Activated CD8-positive, alpha-beta T cell treated with anti-CD3 and anti-CD28 coated beads for 36 hours (primary cell): ENCODE data around the gene SEC31B. TPM values are rescaled to one million over a fixed set of nuclear protein-coding genes. Genes with fewer than 3 reads are reported as not detected.
A peak's percentile ranks its signal among the peaks of the same experiment; 100 is the strongest.

ENCODE experiments used
- ATAC-seq: fragments of 200-7000 bp; cut with Tn5 transposase; one replicate; pipeline ENCODE4 v1.10.0; 2021; ENCODE audit warnings: mild to moderate bottlenecking, moderate library complexity
- CTCF ChIA-PET: fragments of 350-600 bp; sonication (Branson Sonifier 250); formaldehyde crosslinking; loops from one replicate; lab custom pipeline; 2021; ENCODE audit warnings: antibody characterized with exemption; lab: Charles Lee
- POLR2A ChIA-PET: fragments of 350-600 bp; sonication (Branson Sonifier 250); formaldehyde crosslinking; loops from one replicate; lab custom pipeline; 2021; ENCODE audit warnings: antibody characterized with exemption; lab: Charles Lee
- DNase-seq: peaks from one replicate; pipeline ENCODE4 v3.0.0-alpha.2; 2020
- H3K27ac Mint-ChIP-seq: one replicate; pipeline ENCODE4 v1.8.0; 2021; ENCODE audit warnings: mild to moderate bottlenecking, mixed read lengths
- H3K27me3 Mint-ChIP-seq: one replicate; pipeline ENCODE4 v1.8.0; 2021; ENCODE audit warnings: mixed read lengths
- H3K36me3 Mint-ChIP-seq: one replicate; pipeline ENCODE4 v1.8.0; 2021; ENCODE audit warnings: low read depth, mixed read lengths
- H3K4me1 Mint-ChIP-seq: one replicate; pipeline ENCODE4 v1.8.0; 2021; ENCODE audit warnings: low read depth, mixed read lengths
- H3K4me3 Mint-ChIP-seq: one replicate; pipeline ENCODE4 v1.8.0; 2021; ENCODE audit warnings: mild to moderate bottlenecking, moderate library complexity, mixed read lengths
- H3K9me3 Mint-ChIP-seq: one replicate; pipeline ENCODE4 v1.8.0; 2021; ENCODE audit warnings: mixed read lengths
- intact Hi-C: fragments of 100-400 bp; cut with micrococcal nuclease; formaldehyde crosslinking; loops from one replicate; pipeline ENCODE4 v1.10.0; 2022
- total RNA-seq, 2 experiments: library from RNA; stranded (reverse); gene quantifications; one replicate each; pipeline ENCODE4 v1.2.3, GENCODE V29; 2021
- TF ChIP-seq, protein P1 (sequence below): fragments of 200-600 bp; IDR thresholded peaks from one replicate; pipeline ENCODE4 v1.8.0; 2022; ENCODE audit warnings: antibody characterized with exemption, mild to moderate bottlenecking

The SEC31B gene
- total RNA-seq, 2 experiments from 2014 or later = 34.2 to 40.6 TPM

DNA sequence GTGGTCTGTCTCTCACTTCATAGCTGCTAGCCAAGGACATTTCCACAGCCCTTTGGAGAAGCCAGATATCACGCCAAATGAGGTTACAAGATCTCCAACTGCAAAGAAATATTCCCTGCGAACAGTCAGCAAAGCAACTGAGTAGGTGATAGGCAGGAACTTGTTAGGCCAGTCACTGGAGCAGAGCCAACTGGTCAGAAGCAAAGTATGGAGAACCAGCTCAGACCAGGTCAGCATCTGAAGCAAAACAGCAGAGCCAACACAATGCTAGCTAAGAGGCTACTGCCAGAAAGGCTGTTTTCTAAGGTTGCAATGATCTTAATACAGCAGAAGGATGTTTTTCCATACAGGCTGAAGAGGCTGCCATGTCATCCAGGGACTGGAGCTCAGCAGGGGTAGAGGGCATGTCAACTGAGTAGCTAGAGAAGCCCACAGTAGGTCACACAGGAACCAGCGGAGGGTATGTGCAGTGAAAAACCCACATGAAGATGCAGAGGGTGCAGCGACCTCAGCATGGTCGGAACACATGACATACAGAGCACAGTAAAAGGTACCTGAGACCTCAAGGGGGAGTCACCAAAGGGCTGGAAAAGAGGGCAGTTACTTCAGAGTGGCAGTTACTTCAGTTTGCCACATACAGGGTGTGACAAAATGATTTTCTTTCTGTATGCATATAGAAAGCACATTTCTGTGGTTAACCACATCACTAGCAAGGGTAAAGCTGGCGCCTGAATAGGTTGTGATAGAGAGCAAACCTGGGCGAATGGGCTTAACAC lies 8.9 kb downstream of the SEC31B start:
- Mint-ChIP-seq H3K36me3 (peaks cover 48% of the 10 kb centered on the region), H3K27me3 (no peaks in the 10 kb centered on the region), H3K4me1 (peaks cover 72% of the 10 kb centered on the region), H3K27ac (peak overlapping the region; percentile 95), H3K9me3 (no peaks in the 10 kb centered on the region), H3K4me3 (peak overlapping the region; percentile 25)
- POLR2A ChIA-PET = interaction anchor here (0.8 to 7.0 kb wide), 11 partner anchors 10 to 164 kb away, joined by 3 to 50 read pairs (median 10); partner anchors contain the start of gene SCD
- CTCF ChIA-PET = interaction anchor here (0.6 to 11.4 kb wide), 15 partner anchors 8 to 665 kb away, joined by 3 to 185 read pairs (median 36); partner anchors contain the start of genes HIF1AN, SCD and SEC31B
- intact Hi-C loops = no loop called here
- DNase-seq = peak; percentile 93
- TF ChIP-seq, protein P1, sequence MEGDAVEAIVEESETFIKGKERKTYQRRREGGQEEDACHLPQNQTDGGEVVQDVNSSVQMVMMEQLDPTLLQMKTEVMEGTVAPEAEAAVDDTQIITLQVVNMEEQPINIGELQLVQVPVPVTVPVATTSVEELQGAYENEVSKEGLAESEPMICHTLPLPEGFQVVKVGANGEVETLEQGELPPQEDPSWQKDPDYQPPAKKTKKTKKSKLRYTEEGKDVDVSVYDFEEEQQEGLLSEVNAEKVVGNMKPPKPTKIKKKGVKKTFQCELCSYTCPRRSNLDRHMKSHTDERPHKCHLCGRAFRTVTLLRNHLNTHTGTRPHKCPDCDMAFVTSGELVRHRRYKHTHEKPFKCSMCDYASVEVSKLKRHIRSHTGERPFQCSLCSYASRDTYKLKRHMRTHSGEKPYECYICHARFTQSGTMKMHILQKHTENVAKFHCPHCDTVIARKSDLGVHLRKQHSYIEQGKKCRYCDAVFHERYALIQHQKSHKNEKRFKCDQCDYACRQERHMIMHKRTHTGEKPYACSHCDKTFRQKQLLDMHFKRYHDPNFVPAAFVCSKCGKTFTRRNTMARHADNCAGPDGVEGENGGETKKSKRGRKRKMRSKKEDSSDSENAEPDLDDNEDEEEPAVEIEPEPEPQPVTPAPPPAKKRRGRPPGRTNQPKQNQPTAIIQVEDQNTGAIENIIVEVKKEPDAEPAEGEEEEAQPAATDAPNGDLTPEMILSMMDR = no peak
- ATAC-seq = peak; percentile 76

DNA sequence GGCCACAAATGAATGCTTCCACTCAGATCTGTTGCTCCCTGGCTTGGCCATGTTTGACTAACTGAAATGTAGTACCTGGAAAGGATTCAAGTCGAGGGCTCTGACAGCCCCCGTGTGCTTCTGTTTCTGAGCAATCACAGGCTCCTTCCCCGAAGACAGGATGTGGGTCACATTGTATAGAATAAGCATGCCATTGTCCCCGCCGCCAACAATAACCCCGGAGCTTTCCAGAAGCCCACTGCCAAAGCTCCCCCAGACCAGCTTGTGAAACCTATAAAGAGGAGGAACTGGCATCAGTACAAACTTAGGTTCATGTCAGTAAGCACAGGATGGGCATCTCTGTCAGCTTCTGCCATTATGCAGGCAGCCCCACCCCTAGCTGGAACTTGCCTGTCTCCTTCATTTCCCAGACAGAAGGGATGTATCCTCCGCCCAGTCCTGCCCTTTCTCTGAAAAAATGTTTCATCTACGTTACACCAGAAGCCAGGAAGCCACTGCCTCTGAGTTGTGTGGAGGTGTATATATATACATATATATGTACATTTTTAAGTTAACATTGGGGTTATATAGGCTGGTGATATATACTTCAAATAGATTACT lies 10.3 kb downstream of the SEC31B start:
- Mint-ChIP-seq H3K36me3 (peaks cover 53% of the 10 kb centered on the region), H3K4me3 (peak overlapping the region; percentile 59), H3K4me1 (peaks cover 72% of the 10 kb centered on the region), H3K27ac (peak overlapping the region; percentile 95), H3K9me3 (no peaks in the 10 kb centered on the region), H3K27me3 (no peaks in the 10 kb centered on the region)
- ChIA-PET CTCF (interaction anchor here (0.6 to 11.4 kb wide), 25 partner anchors 10 to 275 kb away, joined by 3 to 185 read pairs (median 5); partner anchors contain the start of genes HIF1AN, SCD and SEC31B), POLR2A (interaction anchor here (0.7 to 7.0 kb wide), 10 partner anchors 9 to 323 kb away, joined by 3 to 50 read pairs (median 3); partner anchors contain the start of genes ERLIN1, HIF1AN and SCD)
- TF ChIP-seq, protein P1 = no peak
- ATAC-seq (peak; percentile 55), DNase-seq (peak; percentile 90)
- intact Hi-C loops = loop anchor here (5.0 kb wide), 1 partner anchor 172 kb away; no protein-coding TSS in a partner anchor

DNA sequence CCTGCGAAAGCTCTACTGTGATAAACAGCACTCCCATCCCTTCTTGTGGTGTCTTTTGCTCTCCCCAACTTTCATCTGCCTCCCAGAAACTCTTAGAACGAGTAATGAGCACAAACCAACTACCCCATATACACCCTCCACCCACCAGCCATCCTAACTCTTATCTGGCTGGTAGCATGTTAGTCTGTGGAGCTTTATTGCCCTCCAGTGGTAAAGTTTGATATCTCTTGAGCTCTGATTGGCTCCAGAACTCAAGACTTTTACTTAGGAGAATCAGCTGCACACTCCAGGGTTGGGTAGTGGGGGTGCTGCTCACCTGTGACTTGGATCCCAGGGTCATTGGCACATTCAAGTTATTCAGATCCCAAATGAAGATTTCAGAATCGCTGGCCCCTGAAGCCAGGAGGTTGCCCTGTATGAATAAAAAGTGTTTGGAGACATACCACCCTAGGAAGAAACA lies 10.9 kb downstream of the SEC31B start:
- intact Hi-C loops = loop anchor here (1.0 to 5.0 kb wide), 2 partner anchors 75 to 171 kb away; no protein-coding TSS in a partner anchor
- peak; percentile 65 for DNase-seq
- ATAC-seq = peak; percentile 48
- ChIA-PET POLR2A (interaction anchor here (0.7 to 7.0 kb wide), 12 partner anchors 9 to 323 kb away, joined by 3 to 50 read pairs (median 3); partner anchors contain the start of genes ERLIN1, HIF1AN and SCD), CTCF (interaction anchor here (0.6 to 11.4 kb wide), 27 partner anchors 10 to 305 kb away, joined by 3 to 185 read pairs (median 5); partner anchors contain the start of genes HIF1AN, SCD and SEC31B)
- TF ChIP-seq, protein P1 = peak; percentile 91
- Mint-ChIP-seq H3K27me3 (no peaks in the 10 kb centered on the region), H3K36me3 (peaks cover 53% of the 10 kb centered on the region), H3K27ac (peak overlapping the region; percentile 95), H3K4me3 (peak overlapping the region; percentile 59), H3K4me1 (peaks cover 72% of the 10 kb centered on the region), H3K9me3 (no peaks in the 10 kb centered on the region)

DNA sequence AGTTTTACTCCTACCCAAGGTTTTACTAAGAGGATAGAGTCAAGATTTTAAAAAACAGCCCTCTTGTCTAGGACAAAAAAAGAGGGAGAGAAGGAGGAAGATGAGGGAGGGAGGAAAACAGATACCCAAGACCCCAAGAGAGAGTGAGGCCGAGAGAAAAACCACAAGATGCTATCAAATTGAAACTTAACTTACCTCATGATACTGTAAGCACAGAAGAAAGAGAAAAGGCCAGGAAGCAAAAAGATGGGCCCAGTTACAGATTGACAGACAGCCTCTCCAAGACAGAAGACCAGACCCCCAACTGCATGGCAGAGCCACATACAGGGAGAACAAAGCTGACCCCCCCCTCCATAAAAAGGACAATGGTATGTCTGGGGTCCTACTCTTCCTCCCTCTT lies 11.4 kb downstream of the SEC31B start:
- H3K4me3 Mint-ChIP-seq = peak overlapping the region; percentile 59
- TF ChIP-seq, protein P1 = no peak
- H3K9me3 Mint-ChIP-seq = no peaks in the 10 kb centered on the region
- ChIA-PET CTCF (interaction anchor here (0.6 to 11.4 kb wide), 17 partner anchors 11 to 304 kb away, joined by 3 to 185 read pairs (median 7); partner anchors contain the start of genes HIF1AN, SCD and SEC31B), POLR2A (interaction anchor here (0.7 to 7.0 kb wide), 8 partner anchors 8 to 169 kb away, joined by 3 to 50 read pairs (median 4); partner anchors contain the start of gene SCD)
- H3K4me1 Mint-ChIP-seq = peaks cover 72% of the 10 kb centered on the region
- intact Hi-C loops = loop anchor here (1.0 to 5.0 kb wide), 2 partner anchors 75 to 171 kb away; no protein-coding TSS in a partner anchor
- ATAC-seq = no peak
- no peak for DNase-seq
- peak overlapping the region; percentile 95 for H3K27ac Mint-ChIP-seq
- H3K36me3 Mint-ChIP-seq = peaks cover 53% of the 10 kb centered on the region
- H3K27me3 Mint-ChIP-seq = no peaks in the 10 kb centered on the region
